LHCN-M2 (cell line): ENCODE measurements around the gene MTO1. TPM values are rescaled to one million over a fixed set of nuclear protein-coding genes. Genes with fewer than 3 reads are reported as not detected.
A peak's percentile ranks its signal among the peaks of the same experiment; 100 is the strongest.
"Not testable (repeated sequence)": the region's sequence is repeated elsewhere in the genome, so short reads cannot be mapped to it uniquely, and the experiment has no call there.

Experiments used
- DNase-seq: peaks from one replicate; pipeline ENCODE4 v3.0.0-alpha.2; 2012; ENCODE audit warnings: low read depth
- total RNA-seq: library from RNA; depleted of rRNA; stranded (reverse); fragments of >200 nt; gene quantifications from 2 replicates; pipeline ENCODE4 v1.2.3, GENCODE V29; 2014

MTO1 gene
- total RNA-seq, 1 experiment from 2014 or later, result 26.2 TPM

GRCh38 chr6:73504160-73504559 is 42.6 kb downstream of the MTO1 start:
- DNase-seq, result no peak

DNA sequence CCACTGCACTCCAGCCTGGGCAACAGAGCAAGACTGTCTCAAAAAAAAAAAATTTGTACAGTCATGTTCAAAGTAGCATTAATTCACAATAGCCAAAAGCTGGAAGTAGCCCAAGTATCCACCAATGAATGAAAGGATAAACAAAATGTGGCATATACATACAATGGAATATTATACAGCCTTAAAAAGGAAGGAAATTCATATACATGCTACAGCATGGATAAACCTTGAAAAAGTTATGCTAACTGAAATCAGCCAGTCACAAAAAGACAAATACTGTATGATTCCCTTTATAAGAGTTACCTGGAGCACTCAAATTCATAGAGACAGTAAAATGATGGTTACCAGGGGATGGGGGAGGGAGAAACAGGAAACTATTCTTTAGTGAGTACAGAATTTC is 43.6 kb downstream of the MTO1 start:
- DNase-seq, result no peak

DNA sequence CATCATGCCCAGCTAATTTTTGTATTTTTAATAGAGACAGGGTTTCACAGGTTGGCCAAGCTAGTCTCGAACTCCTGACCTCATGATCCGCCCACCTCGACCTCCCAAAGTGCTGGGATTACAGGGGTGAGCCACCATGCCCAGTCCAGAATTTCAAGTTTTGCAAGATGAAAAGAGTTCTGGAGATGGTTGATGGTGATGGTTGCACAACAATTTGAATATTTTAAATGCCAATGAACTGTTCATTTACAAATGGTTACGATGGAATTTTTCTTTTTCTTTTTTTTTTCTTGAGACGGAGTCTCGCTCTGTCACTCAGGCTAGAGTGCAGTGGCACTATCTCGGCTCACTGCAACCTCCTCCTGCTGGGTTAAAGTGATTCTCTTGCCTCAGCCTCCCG is 44.2 kb downstream of the MTO1 start:
- not testable (repeated sequence) for DNase-seq

DNA sequence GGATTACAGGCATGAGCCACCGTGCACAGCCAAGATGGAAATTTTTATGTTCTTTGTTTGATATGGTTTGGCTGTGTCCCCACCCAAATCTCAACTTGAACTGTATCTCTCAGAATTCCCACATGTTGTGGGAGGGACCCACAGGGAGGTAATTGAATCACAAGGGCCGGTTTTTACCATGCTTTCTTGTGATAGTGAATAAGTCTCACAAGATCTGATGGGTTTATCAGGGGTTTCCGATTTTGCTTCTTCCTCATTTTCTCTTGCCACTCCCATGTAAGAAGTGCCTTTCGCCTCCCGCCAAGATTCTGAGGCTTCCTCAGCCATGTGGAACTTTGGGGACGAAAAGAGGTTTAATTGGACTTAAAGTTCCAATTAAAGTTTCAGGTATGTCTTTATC is 44.7 kb downstream of the MTO1 start:
- no peak for DNase-seq

DNA sequence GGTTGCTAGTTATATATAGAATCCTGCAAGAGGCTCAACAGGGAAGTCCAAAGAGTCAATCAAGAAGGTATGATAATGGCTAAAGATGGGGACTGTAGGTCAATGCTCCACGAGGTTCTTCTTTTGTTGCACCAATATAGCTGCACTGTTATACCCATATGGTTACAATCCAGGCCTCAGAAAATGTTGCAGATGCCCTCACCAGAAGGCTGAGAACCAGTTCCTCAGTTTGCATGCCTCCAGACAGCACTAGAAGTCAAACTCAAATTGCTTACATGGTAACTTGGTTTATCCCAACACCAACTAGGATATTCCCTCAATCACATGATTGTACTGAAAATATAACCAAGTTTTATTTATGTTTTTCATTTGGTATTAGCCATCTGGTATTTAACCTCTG is 47.2 kb downstream of the MTO1 start:
- no peak for DNase-seq

- DNase-seq, result no peak
These were observed 48.3 kb downstream of the MTO1 start for GRCh38 chr6:73509851-73510250.

- no peak for DNase-seq
These were observed 50.3 kb downstream of the MTO1 start for GRCh38 chr6:73511796-73512195.

DNA sequence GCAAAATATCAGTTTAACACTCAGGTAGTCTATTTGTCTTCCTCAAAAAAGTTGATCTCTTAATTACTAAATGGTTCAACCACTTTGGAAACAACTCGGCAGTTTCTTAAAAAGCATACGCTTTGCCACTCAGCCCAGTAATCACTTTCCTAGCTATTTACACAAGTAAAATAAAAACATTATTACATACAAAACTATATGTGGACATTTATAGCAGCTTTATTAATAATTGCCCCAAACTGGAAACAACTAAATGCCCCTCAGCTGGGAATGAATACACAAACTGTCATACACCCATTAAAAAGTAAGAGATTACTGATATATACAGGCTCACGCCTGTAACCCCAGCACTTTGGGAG is 51.9 kb downstream of the MTO1 start:
- peak; percentile 19 for DNase-seq

DNA sequence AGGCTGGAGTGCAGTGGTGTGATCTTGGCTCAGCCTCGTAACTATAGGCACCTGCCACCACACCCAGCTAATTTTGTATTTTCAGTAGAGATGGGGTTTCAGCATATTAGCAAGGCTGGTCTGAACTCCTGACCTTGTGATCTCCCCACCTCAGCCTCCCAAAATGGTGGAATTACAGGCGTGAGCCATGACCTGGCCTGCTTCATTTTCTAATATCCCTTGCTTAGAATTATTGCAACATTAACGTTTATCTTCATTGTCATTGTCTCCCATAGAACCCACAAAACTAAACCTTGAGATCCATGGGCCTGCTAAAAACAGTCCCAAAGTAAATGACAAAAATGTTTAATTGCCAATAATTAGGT is 53.2 kb downstream of the MTO1 start:
- DNase-seq, result no peak

- no peak for DNase-seq
These were observed 53.7 kb downstream of the MTO1 start for GRCh38 chr6:73515204-73515655.

GRCh38 chr6:73516514-73517489 is 55.3 kb downstream of the MTO1 start:
- DNase-seq, result no peak

DNA sequence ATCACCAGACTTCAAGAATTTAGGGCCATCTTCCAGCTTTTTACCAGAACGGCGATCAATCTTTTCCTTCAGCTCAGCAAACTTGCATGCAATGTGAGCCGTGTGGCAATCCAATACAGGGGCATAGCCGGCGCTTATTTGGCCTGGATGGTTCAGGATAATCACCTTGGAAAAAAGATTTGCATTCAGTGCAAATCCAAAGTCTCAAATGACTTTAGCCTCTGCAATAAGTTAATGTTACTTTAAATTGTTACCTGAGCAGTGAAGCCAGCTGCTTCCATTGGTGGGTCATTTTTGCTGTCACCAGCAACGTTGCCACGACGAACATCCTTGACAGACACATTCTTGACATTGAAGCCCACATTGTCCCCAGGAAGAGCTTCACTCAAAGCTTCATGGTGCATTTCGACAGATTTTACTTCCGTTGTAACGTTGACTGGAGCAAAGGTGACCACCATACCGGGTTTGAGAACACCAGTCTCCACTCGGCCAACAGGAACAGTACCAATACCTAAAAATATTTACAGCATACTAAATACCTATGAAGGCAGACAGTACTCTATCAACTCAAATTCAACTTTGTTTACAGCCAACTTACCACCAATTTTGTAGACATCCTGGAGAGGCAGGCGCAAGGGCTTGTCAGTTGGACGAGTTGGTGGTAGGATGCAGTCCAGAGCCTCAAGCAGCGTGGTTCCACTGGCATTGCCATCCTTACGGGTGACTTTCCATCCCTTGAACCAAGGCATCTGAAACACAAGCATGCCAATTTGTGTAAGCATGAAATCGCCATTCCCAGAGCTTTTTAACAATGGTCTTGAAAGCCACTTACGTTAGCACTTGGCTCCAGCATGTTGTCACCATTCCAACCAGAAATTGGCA is 56.8 kb downstream of the MTO1 start:
- not testable (repeated sequence) for DNase-seq

DNA sequence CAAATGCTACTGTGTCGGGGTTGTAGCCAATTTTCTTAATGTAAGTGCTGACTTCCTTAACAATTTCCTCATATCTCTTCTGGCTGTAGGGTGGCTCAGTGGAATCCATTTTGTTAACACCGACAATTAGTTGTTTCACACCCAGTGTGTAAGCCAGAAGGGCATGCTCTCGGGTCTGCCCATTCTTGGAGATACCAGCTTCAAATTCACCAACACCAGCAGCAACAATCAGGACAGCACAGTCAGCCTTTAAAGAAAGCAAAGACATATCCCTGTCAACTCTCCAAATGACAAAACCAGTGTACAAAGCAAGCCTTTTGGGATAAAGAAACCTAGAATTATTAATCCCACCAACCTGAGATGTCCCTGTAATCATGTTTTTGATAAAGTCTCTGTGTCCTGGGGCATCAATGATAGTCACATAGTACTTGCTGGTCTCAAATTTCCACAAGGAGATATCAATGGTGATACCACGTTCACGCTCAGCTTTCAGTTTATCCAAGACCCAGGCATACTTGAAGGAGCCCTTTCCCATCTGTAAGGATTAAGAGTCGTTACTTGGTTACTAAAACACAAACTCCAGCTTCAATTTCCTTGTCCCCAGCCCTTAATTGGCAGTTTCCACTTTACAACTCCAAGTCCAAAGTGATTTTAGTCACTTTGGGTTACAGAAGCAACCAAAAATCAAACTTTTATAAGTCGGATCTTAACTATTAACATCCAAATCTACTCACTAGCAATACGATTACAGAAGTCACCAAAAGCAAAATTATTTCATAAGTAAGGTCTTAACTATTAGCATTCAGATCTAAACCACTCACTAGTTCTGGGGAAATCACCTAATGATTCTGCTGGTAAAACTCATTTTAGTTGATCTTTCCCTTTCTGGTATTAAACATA is 57.7 kb downstream of the MTO1 start:
- not testable (repeated sequence) for DNase-seq

GRCh38 chr6:73519926-73520687 is 58.6 kb downstream of the MTO1 start:
- DNase-seq, result peak; percentile 79

GRCh38 chr6:73520688-73521350 is 59.3 kb downstream of the MTO1 start, which contains the start of gene EEF1A1:
TSS of gene EEF1A1 (minus strand) at chr6:73521032. CDS start at chr6:73520026, 1,006 bp downstream.
- peak; percentile 100 for DNase-seq

DNA sequence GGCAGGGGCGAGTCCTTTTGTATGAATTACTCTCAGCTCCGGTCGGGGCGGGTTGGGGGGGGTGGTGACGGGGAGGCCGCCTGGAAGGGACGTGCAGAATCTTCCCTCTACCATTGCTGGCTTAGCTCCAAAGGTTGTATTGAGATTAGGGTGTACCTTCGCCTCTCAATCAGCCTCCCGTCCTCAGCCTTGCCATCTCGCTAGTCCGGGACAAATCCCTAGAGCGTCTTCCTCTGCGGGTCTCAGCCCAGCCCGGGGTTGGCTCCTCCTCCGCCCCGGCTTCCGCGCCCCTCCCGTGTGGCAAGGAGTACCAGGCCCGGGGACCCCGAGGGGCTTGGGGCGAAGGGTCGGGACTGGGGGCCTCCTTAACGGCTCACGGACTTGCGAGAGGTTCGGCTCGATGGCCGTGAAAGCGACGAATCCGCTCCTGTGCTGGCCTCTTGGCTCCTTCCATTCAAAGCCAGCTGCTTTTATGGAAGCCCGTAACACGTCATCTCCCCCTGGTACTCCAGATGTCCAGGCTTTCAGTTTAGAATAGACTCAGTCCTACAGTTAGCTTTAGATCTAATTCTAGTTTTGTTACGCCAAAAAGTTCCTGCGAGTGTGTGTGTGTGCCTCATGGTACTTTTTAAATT is 59.9 kb downstream of the MTO1 start:
- peak; percentile 85 for DNase-seq

DNA sequence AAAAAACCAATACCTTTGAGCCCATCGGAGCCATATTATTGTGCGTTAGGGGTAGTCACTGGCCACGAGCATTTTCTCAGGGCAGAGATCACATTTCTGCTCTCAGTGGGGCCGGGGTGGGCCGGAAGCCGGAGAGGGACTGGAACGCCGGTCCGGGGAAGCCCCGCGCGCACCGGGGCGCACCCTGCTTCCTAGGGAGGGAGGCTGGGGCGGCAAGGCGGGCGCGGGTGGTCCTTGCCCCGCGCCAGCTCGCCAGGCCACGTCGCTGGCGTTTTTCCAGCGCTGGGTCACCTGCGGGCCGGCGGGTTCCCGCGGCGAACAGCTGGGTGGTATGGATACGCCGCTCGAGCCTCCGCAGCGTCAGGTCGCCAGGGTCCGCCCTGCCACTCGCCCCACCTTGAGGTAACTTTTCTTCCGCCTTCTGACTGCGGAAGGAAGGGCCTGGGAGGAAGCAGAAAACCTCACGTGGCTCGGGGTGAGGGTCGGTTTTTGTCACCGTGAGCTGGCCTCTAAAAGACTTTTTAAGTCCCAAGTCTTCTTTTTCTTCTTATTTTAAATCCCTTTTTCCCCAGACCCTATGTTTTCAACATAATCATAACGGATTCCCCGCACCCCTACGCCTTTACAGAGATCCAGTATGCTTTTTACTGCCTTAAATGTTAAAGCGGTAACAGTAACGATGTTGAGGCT is 62.0 kb downstream of the MTO1 start:
- DNase-seq, result no peak

DNA sequence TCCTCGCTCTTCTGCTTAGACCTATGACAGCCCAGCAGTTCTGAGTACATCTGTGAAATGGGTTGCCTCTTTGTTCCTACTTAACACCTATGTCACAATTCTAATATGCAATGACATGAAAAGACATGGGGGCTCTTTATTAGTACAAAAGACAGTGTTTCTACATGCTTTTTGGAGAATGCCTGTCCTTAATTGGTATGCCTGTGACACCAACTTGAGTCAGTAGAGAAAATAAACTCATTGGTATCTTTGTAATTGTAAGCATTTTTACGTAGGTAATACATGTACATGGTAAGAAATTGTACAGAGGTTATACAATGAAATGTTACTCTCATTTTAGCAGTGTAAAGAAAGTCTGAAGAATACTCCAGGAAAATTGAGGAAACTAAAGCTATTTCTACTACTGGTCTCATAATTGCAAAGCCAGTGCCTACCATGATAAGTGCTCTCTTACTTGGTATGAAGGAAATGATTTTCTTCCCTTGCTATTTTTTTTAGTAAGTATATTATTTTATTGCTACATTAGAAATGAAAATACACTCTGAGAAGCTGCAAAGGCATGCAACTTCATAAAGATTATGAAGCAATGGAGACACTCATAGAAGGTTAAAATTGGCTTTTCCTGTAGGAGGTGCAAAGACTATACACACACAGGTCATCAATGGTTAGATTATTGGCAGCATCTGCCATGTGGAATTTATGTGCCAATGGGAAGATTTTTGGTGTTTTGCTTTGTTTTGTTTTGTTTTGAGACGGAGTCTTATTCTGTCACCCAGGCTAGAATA is 64.2 kb downstream of the MTO1 start:
- DNase-seq, result no peak
